Stimulated activated CD8-positive, alpha-beta memory T cell treated with anti-CD3 and anti-CD28 coated beads, Interleukin-7, amount 100 ng/mL, for 1 hour (primary cell): ENCODE data around the gene SLC22A6.

Source experiments
- DNase-seq, 2 donors: peaks; one replicate each; pipeline ENCODE4 v3.0.0-alpha.2; 2020; ENCODE audit warnings: low read depth in 2 of 2

Gene SLC22A6

GRCh38 chr11:62984451-62984991, at the start of gene SLC22A6:
Gene SLC22A6, minus strand, starts transcription at chr11:62984967. Its CDS starts 277 bp downstream, at chr11:62984690.
- no peak for DNase-seq

- no peak for DNase-seq
These were observed 47.7 kb upstream of the SLC22A6 start for GRCh38 chr11:63032457-63032856.

- DNase-seq: peak; percentile 66 to 76
These were observed 39.3 kb upstream of the SLC22A6 start for GRCh38 chr11:63023841-63024648.

GRCh38 chr11:63023222-63023814, 38.6 kb upstream of the SLC22A6 start:
- no peak for DNase-seq

GRCh38 chr11:63022441-63022840, 37.7 kb upstream of the SLC22A6 start:
- DNase-seq: no peak

GRCh38 chr11:63020671-63021291, 36.0 kb upstream of the SLC22A6 start:
- DNase-seq: no peak

- DNase-seq: no peak
These were observed 34.7 kb upstream of the SLC22A6 start for GRCh38 chr11:63019506-63019905.

- DNase-seq: no peak
These were observed 32.7 kb upstream of the SLC22A6 start for GRCh38 chr11:63017306-63017974.

- no peak for DNase-seq
These were observed 30.9 kb upstream of the SLC22A6 start, which contains the start of gene SLC22A8 for GRCh38 chr11:63015521-63016215. Gene SLC22A8, minus strand, starts transcription at chr11:63015841. Its CDS starts 883 bp downstream, at chr11:63014958.

- no peak for DNase-seq
These were observed 29.8 kb upstream of the SLC22A6 start for GRCh38 chr11:63014408-63015055.

- DNase-seq: no peak
These were observed 28.1 kb upstream of the SLC22A6 start for GRCh38 chr11:63012839-63013238.

GRCh38 chr11:63012430-63012829, 27.7 kb upstream of the SLC22A6 start:
- no peak for DNase-seq

- DNase-seq: no peak
These were observed 26.2 kb upstream of the SLC22A6 start for GRCh38 chr11:63010934-63011439.

- no peak for DNase-seq
These were observed 23.2 kb upstream of the SLC22A6 start for GRCh38 chr11:63007920-63008319.

GRCh38 chr11:63001456-63001855, 16.7 kb upstream of the SLC22A6 start:
- DNase-seq: no peak

- no peak for DNase-seq
These were observed 14.9 kb upstream of the SLC22A6 start for GRCh38 chr11:62999649-63000048.

- DNase-seq: no peak
These were observed 14.4 kb upstream of the SLC22A6 start for GRCh38 chr11:62999156-62999555.

GRCh38 chr11:62996271-62996670, 11.5 kb upstream of the SLC22A6 start:
- DNase-seq: no peak

- DNase-seq: no peak
These were observed 10.0 kb upstream of the SLC22A6 start for GRCh38 chr11:62994775-62995174.

- no peak for DNase-seq
These were observed 3.5 kb upstream of the SLC22A6 start for GRCh38 chr11:62988276-62988675.
